Measurements from ENCODE around the gene MPHOSPH10. TPM values are rescaled to one million over a fixed set of nuclear protein-coding genes. Genes with fewer than 3 reads are reported as not detected.
"Not testable (repeated sequence)": the region's sequence is repeated elsewhere in the genome, so short reads cannot be mapped to it uniquely, and the experiment has no call there.

MPHOSPH10 gene
- polyA plus RNA-seq (ENCODE audit: insufficient read length in 3 of 3), result 10 to 100 TPM; 42.1 to 46.3 (median 45.7) TPM
- long read RNA-seq, donor 1, transcript MPHOSPH10-201 (11 exons, 2,484 nt), result major isoform, 8 of 11 reads
- long read RNA-seq, donor 1, partial matches to known transcripts, result 0 of 11 reads
- long read RNA-seq, donor 1, other reads (novel, unspliced or antisense), result 0 of 11 reads
- long read RNA-seq, donor 2, transcript MPHOSPH10-201 (11 exons, 2,484 nt), result major isoform, 8 of 18 reads
- long read RNA-seq, donor 2, partial matches to known transcripts, result 9 of 18 reads
- long read RNA-seq, donor 2, other reads (novel, unspliced or antisense), result 0 of 18 reads
- long read RNA-seq, donor 3, partial matches to known transcripts, result 0 of 6 reads
- long read RNA-seq, donor 3, other reads (novel, unspliced or antisense), result 0 of 6 reads
- long read RNA-seq, donor 4, transcript MPHOSPH10-201 (11 exons, 2,484 nt), result major isoform, 11 of 16 reads
- long read RNA-seq, donor 4, partial matches to known transcripts, result 0 of 16 reads
- long read RNA-seq, donor 4, other reads (novel, unspliced or antisense), result 0 of 16 reads
- long read RNA-seq, donor 5, partial matches to known transcripts, result 0 of 5 reads
- long read RNA-seq, donor 5, other reads (novel, unspliced or antisense), result 0 of 5 reads
- long read RNA-seq, donor 6, transcript MPHOSPH10-201 (11 exons, 2,484 nt), result major isoform, 7 of 38 reads
- long read RNA-seq, donor 6, partial matches to known transcripts, result 23 of 38 reads
- long read RNA-seq, donor 6, other reads (novel, unspliced or antisense), result 0 of 38 reads
- long read RNA-seq, donor 7, partial matches to known transcripts, result 20 of 27 reads
- long read RNA-seq, donor 7, other reads (novel, unspliced or antisense), result 0 of 27 reads
- long read RNA-seq, donor 8, transcript MPHOSPH10-201 (11 exons, 2,484 nt), result major isoform, 7 of 9 reads
- long read RNA-seq, donor 8, partial matches to known transcripts, result 0 of 9 reads
- long read RNA-seq, donor 8, other reads (novel, unspliced or antisense), result 0 of 9 reads
- long read RNA-seq, donor 9, transcript MPHOSPH10-201 (11 exons, 2,484 nt), result major isoform, 7 of 18 reads
- long read RNA-seq, donor 9, partial matches to known transcripts, result 8 of 18 reads
- long read RNA-seq, donor 9, other reads (novel, unspliced or antisense), result 0 of 18 reads
- long read RNA-seq, donor 10, transcript MPHOSPH10-201 (11 exons, 2,484 nt), result major isoform, 5 of 7 reads
- long read RNA-seq, donor 10, partial matches to known transcripts, result 0 of 7 reads
- long read RNA-seq, donor 10, other reads (novel, unspliced or antisense), result 0 of 7 reads
- long read RNA-seq, donor 11, partial matches to known transcripts, result 0 of 3 reads
- long read RNA-seq, donor 11, other reads (novel, unspliced or antisense), result 0 of 3 reads
- long read RNA-seq, donor 12, transcript MPHOSPH10-201 (11 exons, 2,484 nt), result major isoform, 14 of 27 reads
- long read RNA-seq, donor 12, partial matches to known transcripts, result 11 of 27 reads
- long read RNA-seq, donor 12, other reads (novel, unspliced or antisense), result 0 of 27 reads
- long read RNA-seq, donor 13, partial matches to known transcripts, result 9 of 11 reads
- long read RNA-seq, donor 13, other reads (novel, unspliced or antisense), result 0 of 11 reads
- long read RNA-seq, donor 14, result 0 reads
- long read RNA-seq, donor 15, transcript MPHOSPH10-201 (11 exons, 2,484 nt), result major isoform, 12 of 32 reads
- long read RNA-seq, donor 15, transcript MPHOSPH10-204 (2 exons, 1,584 nt), result minor isoform, 5 of 32 reads
- long read RNA-seq, donor 15, partial matches to known transcripts, result 14 of 32 reads
- long read RNA-seq, donor 15, other reads (novel, unspliced or antisense), result 0 of 32 reads
- long read RNA-seq, donor 16, transcript MPHOSPH10-201 (11 exons, 2,484 nt), result minor isoform, 6 of 15 reads
- long read RNA-seq, donor 16, transcript MPHOSPH10-204 (2 exons, 1,584 nt), result major isoform, 8 of 15 reads
- long read RNA-seq, donor 16, partial matches to known transcripts, result 0 of 15 reads
- long read RNA-seq, donor 16, other reads (novel, unspliced or antisense), result 0 of 15 reads

GRCh38 chr2:71130152-71130904 is at the start of gene MPHOSPH10, which contains the start of gene MCEE:
MPHOSPH10 (plus strand) TSS chr2:71130634; CDS start chr2:71130666, 32 bp downstream.
MCEE (minus strand) TSS chr2:71130229; CDS start chr2:71130219, 10 bp downstream.
- peak; percentile 90 for DNase-seq

GRCh38 chr2:71082402-71083252 is 47.8 kb upstream of the MPHOSPH10 start:
- no peak for DNase-seq

GRCh38 chr2:71083297-71083696 is 47.1 kb upstream of the MPHOSPH10 start:
- DNase-seq, result not testable (repeated sequence)

- DNase-seq, result not testable (repeated sequence)
These were observed 46.6 kb upstream of the MPHOSPH10 start for GRCh38 chr2:71083752-71084312.

- DNase-seq, result not testable (repeated sequence)
These were observed 45.0 kb upstream of the MPHOSPH10 start for GRCh38 chr2:71085325-71086003.

GRCh38 chr2:71089475-71089874 is 41.0 kb upstream of the MPHOSPH10 start:
- not testable (repeated sequence) for DNase-seq

- DNase-seq, result not testable (repeated sequence)
These were observed 38.6 kb upstream of the MPHOSPH10 start for GRCh38 chr2:71091808-71092207.

GRCh38 chr2:71092491-71093260 is 37.8 kb upstream of the MPHOSPH10 start:
- not testable (repeated sequence) for DNase-seq

- DNase-seq, result peak; percentile 21
These were observed 30.1 kb upstream of the MPHOSPH10 start for GRCh38 chr2:71100195-71100964.

- no peak for DNase-seq
These were observed 28.8 kb upstream of the MPHOSPH10 start for GRCh38 chr2:71101656-71102055.

GRCh38 chr2:71102981-71103681 is 27.3 kb upstream of the MPHOSPH10 start:
- no peak for DNase-seq

GRCh38 chr2:71103809-71104208 is 26.6 kb upstream of the MPHOSPH10 start:
- DNase-seq, result no peak

GRCh38 chr2:71106463-71106862 is 24.0 kb upstream of the MPHOSPH10 start:
- not testable (repeated sequence) for DNase-seq

- DNase-seq, result no peak
These were observed 22.3 kb upstream of the MPHOSPH10 start for GRCh38 chr2:71108091-71108490.

- DNase-seq, result no peak
These were observed 16.6 kb upstream of the MPHOSPH10 start for GRCh38 chr2:71113843-71114242.
